Measurements from ENCODE around the gene CWC27.
A peak's percentile ranks its signal among the peaks of the same experiment; 100 is the strongest.

CWC27 gene

GRCh38 chr5:65009207-65009606 lies 240.5 kb downstream of the CWC27 start:
- no peak for DNase-seq

- DNase-seq: no peak
Measured at GRCh38 chr5:65010841-65011240, 242.1 kb downstream of the CWC27 start.

DNA sequence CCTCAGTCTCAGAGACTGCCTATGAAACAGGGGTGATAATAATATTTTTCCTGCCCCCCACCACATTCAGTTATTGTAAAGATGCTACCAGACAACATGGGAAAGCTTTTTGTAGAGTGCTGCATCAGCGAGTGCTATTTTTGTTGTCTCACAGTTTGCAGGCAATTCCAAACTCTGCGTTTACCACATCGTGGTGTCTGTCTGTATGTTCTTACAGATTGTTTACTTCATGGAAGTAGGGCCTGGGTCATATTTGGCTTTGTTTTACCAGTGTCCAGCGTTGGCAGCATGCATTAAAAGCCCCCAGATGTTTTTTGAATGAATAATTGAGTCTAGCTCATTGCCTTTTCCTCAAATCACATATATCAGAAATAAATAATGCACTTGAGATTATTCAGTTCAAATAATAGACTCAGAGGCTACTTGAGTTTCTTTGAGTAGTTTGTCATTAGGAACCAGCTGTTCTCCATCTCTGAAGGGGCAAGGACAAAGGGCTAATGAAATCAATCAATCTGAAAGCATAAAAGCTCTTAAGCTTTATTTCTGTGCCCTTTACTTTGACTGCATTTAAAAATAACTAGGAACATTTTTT lies 243.7 kb downstream of the CWC27 start:
- DNase-seq: no peak

DNA sequence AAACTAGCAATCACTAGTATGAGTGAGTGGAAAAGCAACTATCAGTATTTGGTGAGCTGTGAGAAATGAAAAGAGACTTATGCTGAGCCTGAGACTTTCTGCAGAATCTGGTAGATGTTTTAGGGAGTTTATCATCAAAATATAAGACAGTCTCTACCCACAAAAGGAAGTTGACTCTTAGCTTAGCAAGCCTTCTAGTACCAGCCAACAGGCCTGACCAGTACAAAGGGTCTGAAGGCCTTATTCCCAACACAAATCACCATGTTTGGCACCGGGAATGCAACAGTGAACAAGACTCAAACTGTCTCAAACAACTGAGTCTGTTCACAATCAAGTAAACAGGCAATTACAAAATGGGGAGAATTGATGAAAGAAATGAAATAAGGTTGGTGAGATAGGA lies 244.4 kb downstream of the CWC27 start:
- DNase-seq: no peak

DNA sequence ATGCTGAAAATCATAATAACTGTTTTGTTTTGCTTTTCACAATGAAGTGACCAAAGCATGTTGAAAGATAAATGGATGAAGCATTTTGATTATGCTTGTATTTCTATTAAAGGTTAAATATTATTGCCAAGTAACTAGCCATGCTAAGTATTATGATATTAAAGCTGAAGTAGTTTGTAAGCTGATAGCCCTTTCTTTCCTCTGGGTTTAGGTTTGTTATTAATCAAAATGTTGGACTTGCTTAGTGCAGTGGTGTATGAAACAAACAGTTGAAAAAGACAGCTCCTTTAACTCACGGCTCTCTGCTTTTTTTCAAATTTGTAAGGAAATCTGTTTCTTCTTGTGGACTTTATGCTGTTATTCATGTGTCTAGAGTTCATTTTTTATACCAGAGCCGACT lies 246.0 kb downstream of the CWC27 start:
- DNase-seq: no peak

DNA sequence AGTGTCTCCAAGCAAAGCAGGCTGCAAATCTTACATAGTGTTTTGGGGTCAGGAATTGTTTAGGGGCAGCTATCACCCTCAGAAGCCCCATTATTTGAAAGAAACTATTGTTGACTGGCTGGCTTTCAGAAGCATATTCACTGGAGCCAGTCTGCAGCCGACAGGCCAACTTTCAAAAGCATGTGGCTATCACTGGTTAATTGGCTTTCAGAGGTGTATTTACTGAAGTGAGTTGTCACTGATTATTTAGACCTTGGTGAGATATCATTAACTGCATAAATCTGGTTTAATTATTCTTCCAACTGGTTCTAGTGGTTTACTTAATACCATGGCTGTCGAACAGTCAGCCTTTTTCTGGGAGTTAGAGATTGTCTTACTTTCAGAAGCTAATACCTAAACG lies 247.0 kb downstream of the CWC27 start:
- DNase-seq: no peak

GRCh38 chr5:65017636-65018035 lies 248.9 kb downstream of the CWC27 start:
- no peak for DNase-seq

DNA sequence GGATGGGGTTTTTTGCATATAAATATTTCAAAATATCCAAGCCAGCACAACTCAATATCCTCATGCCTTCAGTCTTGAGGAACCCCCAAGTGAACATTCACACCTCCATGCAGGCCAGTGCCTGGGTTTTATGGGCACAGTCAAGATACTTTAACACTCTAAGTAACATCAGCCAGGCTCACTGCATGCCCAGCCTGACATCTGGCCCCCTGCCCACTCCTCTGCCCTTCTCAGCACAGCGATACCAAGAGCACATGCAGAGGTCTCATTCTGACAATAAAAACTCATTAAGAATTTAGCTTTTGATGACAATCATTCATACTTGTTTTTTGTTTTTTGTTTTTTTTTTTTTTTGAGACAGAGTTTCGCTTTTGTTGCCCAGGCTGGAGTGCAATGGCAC lies 250.0 kb downstream of the CWC27 start:
- no peak for DNase-seq

DNA sequence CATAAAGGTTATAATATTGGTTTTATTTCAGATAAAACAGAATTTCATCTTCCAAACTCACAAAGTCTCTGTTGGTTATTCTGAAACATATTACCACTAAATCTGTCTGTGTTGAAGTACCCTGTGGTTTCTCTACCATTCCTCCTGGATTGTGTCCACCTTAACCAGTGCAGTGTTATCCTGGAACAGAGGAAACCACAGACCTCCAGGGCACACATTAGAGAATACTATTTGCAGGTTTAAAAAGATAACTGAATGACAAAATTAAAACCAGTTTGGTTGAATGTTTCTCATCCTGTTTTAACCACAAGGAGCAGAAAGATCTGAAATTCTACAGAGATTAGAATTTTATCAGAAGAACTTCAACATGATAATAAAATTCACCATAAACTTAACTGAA lies 251.8 kb downstream of the CWC27 start:
- DNase-seq: no peak

DNA sequence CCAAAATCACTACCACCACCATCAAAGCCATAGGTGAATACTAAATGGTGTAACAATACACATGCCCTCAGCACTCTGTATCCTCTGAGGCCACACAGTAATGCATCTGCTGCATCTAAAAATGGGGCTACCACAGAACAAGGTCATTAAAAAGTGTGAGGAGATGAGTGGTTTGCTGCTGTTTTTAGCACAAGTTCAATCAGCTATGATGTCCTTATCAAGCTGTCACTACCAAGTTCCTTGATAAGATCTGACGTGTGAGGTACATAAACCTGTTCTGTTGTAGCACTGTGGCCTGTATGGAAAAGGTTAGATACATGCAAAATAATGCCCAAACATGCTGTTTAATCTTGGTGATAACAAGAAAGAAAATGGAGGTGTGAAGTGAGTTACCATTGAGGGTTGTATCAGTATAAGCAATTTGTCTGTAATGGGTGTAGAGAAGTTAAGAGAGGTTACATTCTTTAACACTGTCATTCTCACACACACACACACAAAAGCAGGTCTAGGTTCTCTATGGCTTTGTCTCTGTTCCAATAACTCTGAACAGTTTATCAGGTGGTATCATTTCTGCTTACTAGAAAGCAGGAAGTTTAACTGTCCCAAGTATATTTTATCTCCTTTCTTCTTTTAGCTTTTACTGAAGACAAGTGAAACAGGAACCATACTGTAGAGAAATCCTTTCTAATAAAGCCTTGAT lies 252.9 kb downstream of the CWC27 start:
- no peak for DNase-seq

DNA sequence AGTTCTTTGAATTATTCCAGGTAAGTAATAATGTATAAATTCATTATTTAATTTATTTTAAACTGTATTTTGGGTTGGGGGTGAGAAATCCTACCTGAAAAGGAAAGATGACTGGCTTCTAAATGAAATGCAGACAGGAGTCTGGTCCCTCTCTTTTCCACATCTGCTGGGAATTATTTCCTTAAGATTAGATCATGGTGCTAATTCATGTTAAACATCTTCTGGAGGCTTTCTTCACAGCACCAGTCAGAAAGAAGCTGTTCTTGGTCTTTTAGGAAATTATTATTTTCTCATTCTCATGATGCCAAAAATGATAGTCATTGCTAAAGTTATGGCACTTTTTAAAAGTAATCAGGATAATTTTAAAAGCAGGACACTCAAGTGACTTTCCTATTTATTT lies 254.2 kb downstream of the CWC27 start:
- no peak for DNase-seq

DNA sequence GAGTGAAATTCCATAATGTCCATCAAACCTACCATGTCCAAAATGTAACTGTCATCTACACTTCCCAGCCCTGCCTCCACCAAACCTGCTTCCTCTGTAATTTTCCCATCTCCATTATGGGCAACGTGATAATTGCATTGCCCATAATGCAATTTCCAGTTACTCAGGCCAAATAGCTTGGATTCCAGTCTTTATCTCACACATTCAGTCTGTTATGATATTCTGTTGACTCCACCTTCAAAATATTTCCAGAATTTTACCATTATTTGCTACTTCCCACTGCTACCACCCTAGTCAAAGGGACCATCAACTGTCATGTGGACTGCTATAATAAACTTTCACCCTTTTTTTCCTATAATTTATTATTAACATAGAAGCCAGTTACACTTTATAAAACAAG lies 256.0 kb downstream of the CWC27 start:
- DNase-seq: no peak

GRCh38 chr5:65026816-65027548 lies 258.3 kb downstream of the CWC27 start:
- DNase-seq: no peak

DNA sequence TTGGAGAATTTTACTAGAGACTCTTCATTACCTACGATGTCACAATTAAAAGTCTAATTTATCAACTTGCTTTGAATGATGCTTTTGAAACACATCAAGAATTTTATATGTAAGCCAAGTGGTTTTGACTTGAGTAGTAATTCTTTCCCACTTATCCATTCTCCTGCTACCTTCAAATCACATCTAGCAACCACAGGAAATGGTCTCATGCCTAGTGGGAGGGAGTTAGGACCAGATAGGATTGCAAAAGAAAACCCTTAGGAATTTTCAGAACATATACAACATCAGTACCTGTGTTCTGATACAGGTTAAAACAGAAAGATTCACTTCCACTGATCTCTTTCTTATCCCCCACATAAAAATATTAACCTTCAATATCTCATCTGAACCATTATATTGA lies 260.4 kb downstream of the CWC27 start:
- no peak for DNase-seq

DNA sequence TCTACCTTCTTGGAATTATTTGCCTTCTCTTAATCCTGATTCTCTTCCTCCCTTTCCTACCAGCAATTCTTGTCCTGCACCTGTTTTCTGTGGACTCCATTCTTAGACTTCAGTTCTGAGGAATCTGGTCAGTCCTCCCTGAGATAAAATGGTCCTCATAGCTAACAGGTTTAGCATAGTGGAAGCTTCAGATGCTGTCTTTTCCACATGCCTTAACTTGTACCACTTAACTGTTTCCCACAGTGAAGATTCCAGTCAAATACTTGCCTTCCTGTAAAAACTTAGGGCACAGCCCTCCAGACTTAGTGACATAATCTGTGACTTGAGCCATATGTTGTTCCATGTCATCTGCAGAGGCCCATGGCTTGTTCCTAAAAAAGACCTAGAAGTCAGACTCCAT lies 261.3 kb downstream of the CWC27 start:
- no peak for DNase-seq

GRCh38 chr5:65032250-65032649 lies 263.5 kb downstream of the CWC27 start:
- DNase-seq: no peak

GRCh38 chr5:65034029-65034812 lies 265.5 kb downstream of the CWC27 start:
- DNase-seq: peak in 1 of 6 experiments; percentile 4

GRCh38 chr5:65034813-65035209 lies 266.1 kb downstream of the CWC27 start:
- no peak for DNase-seq

DNA sequence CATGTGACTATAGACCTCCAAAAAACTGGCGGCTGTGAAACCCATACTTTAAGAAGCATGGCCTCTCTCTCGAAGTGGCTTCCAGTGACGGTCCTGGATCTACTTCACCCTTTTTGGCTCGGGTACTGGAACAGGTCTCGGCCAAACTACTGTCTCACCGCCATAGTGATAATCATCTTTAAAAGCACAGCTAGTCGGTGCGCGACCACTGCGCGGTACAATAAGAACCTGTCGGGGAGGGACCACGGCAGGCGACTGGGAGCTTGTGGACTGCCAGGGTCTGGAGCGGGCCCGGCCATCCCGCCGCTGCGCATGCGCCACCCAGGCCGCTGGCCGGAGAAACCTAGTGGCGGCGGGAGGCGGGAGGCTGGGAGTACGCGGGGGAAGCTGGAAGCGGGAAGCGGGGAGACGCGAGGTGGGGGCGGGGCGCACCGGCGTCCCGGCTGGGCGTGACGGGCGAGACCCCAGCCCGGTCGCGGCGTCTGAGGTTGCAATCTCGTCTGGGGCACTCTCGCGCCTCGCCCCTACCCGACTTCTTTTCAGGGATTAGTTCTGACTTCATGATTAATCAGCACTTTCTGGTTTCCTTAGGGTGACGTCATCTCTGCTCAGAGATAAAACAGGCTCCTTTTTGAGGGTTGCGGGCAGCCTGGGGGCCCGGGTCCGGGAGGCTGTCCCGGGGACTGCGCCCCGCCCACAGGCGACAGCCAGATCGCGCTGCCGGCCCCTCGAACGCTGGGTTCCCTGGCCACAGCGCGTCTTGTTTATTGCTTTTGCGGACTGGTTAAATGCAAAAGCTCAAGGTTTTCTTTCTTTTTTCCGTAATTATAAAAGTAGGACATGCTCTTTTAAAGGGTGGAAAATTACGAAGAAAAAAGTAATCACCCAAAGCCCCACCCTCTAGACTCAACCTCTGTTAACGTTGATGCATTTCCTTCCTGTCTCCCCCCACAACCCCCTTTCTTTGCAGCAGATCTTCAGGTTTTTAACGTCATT lies 266.8 kb downstream of the CWC27 start:
- peak; percentile 66 to 93 (median 82) for DNase-seq

DNA sequence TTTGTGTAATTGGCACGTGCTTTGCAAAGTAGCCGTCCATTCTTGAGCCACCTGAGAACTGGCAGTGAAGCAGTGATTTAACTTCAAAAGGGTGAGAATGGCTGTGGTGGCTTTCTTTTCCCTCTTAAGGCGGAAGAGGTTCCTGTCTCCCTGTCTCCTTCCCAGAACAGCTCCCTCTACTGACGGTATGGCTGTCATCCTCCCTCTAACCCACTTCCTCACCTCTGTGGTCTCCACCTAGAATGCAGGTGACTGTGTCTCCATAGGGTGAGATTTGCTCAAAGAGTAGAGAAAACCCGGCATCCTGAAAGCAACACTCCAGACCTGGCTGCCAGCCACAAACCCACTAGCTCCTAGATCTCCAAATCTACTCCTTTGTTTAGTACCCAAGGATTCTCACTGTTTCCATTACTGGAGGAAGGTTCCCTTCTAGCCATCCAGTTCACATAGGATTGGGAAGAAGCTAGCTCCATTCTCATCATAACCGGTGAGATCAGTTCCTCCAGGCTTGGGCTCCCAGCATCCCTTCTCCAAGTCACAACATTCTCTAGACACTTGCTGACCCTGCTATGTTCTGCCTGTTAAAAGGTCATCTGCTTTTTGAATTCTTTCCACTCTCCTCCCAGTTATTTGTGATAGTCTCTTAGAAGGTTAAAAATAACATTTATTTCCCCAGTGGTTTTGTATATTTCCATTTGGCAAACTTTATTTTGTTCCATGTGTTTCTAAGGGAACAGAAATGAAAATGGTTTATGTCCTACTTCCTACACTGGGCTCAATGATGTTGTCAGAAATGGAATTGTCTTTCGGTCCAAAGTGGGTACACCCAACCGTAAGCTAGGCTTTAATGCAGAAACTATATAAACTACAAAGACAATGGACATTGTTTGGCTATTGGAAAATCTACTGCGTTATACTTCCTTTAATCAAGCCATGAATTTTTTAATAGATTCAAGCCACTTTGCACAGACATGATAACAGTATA lies 269.4 kb downstream of the CWC27 start:
- DNase-seq: peak in 3 of 6 experiments; percentile 13 to 15 (median 14)

All from stimulated activated naive CD4-positive, alpha-beta T cell (primary cell).